ENCODE results near the gene PIK3CG.

DNA sequence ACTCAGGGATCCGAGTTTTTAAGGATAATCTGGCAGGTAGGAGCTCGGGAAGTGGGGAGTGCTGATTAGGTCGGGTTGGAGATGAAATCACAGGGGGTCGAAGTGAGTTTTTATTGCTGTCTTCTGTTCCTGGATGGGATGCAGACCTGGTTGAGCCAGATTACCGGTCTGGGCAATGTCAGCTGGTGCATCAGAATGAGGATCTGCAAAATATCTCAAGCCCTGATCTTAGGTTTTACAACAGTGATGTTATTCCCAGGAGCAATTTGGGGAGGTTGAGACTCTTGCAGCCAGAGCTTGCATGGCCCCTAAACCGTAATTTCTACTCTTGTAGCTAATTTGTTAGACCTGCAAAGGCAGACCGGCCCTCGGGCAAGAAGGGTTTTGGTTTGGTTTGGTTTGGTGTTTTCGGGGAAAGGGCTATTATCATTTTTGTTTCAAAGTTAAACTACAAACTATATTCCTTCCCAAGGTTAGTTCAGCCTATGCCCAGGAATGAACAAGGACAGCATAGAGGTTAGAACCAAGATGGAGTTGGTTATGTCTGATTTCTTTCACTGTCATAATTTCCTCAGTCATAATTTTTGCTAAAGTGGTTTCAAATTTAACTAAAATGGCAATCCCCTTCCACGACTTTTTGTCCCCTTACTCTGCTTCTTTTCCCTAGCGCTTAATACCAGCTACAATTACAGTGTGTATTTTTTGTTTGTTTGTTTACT is 20.6 kb upstream of the PIK3CG start:
- TF ChIP-seq, protein P1, sequence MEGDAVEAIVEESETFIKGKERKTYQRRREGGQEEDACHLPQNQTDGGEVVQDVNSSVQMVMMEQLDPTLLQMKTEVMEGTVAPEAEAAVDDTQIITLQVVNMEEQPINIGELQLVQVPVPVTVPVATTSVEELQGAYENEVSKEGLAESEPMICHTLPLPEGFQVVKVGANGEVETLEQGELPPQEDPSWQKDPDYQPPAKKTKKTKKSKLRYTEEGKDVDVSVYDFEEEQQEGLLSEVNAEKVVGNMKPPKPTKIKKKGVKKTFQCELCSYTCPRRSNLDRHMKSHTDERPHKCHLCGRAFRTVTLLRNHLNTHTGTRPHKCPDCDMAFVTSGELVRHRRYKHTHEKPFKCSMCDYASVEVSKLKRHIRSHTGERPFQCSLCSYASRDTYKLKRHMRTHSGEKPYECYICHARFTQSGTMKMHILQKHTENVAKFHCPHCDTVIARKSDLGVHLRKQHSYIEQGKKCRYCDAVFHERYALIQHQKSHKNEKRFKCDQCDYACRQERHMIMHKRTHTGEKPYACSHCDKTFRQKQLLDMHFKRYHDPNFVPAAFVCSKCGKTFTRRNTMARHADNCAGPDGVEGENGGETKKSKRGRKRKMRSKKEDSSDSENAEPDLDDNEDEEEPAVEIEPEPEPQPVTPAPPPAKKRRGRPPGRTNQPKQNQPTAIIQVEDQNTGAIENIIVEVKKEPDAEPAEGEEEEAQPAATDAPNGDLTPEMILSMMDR (IDR thresholded peaks at IDR 0.05), result no peak
- TF ChIP-seq POLR2A (IDR thresholded peaks at IDR 0.05), result no peak
